SW 1271 (cell line): ENCODE results near the gene LALBA.
"Not testable (repeated sequence)": the region's sequence is repeated elsewhere in the genome, so short reads cannot be mapped to it uniquely, and the experiment has no call there.

Source experiments
- DNase-seq, 2 experiments: peaks; one replicate each; lab custom pipeline; 2025; lab: John Stamatoyannopoulos, UW

LALBA gene

DNA sequence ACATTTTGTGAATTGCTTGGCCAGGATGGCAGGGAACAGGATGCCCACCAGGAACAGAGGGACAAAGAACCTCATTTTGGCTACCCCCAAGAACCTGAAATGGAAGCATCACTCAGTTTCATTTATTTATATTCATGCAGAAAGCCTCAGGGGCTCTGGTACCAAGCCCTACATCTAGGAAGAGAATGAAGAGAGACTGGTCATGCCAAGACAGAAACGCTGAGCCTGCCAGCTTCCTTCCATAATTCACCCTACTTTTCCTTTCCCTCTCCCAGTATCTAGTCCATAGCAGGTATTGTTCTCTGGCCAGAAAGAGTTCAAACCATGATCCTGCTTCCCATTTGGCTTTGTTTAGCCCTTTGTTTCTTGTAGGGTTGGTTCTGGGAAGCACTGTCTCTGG, at the start of gene LALBA:
Gene LALBA, minus strand, starts transcription at position 101 of the 400 bp plus-strand sequence. Its CDS starts 26 bp downstream, at position 75.
- DNase-seq = no peak

- DNase-seq = peak in 1 of 2 experiments; percentile 68
Observed at GRCh38 chr12:48618541-48618940, 48.7 kb upstream of the LALBA start.

- DNase-seq = no peak
Observed at GRCh38 chr12:48615681-48616080, 45.8 kb upstream of the LALBA start.

DNA sequence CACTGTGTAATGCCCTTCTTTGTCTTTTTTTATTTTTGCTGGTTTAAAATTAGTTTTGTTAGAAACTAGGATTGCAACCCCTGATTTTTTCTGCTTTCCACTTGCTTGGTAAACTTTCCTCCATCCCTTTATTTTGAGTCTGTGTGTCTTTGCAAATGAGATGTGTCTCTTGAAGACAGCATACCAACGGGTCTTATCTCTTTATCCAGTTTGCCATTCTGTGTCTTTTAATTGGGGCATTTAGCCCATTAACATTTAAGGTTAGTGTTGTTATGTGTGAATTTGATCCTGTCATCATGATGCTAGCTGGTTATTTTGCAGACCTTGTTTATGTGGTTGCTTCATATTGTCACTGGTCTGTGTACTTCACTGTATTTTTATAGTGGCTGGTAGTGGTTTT, 43.5 kb upstream of the LALBA start:
- DNase-seq = no peak

GRCh38 chr12:48602192-48602989, 32.5 kb upstream of the LALBA start:
- DNase-seq = no peak

- DNase-seq = no peak
Observed at GRCh38 chr12:48601013-48601756, 31.3 kb upstream of the LALBA start.

GRCh38 chr12:48600552-48600951, 30.7 kb upstream of the LALBA start:
- no peak for DNase-seq

- no peak for DNase-seq
Observed at GRCh38 chr12:48592591-48593086, 22.8 kb upstream of the LALBA start.

DNA sequence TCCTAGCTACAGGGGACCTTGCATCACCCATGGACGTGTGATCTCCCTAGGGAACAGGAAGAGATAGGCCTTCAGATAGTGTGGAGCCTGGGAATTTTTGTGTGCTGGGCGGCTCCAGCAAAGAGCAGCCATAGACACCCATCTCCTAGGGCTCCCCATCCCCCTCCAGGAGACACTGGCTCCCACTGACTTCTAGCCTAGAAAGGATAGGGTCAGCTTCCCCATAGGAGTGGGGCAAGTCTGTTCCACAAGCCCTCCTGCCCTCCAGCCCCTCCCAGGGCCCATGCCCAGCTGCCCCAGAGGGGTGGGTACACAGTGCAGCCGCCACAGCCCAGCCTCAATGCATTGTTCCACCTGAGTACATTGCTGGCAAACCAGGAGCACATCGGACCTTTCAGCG, 16.5 kb upstream of the LALBA start:
- no peak for DNase-seq

DNA sequence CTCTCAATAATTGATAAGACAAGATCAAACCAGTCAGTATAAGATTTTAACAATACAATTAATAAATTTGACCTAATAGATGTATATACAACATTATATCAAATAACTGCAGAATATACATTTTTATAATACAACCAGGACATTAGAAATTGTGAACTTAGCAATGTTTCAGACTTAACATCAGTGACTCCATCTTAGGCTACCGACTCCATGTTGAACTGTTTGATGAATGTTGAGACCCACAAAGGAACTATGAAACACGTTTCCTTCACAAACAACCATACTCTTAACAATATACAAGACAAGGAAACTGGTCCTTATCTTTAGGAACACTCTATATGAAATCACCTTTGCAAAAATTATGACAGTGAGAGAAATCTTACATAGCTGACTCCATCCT, 13.9 kb upstream of the LALBA start:
- DNase-seq = no peak

GRCh38 chr12:48580831-48581230, 11.0 kb upstream of the LALBA start:
- DNase-seq = no peak

- no peak for DNase-seq
Observed at GRCh38 chr12:48572326-48572725, 2.5 kb upstream of the LALBA start.

DNA sequence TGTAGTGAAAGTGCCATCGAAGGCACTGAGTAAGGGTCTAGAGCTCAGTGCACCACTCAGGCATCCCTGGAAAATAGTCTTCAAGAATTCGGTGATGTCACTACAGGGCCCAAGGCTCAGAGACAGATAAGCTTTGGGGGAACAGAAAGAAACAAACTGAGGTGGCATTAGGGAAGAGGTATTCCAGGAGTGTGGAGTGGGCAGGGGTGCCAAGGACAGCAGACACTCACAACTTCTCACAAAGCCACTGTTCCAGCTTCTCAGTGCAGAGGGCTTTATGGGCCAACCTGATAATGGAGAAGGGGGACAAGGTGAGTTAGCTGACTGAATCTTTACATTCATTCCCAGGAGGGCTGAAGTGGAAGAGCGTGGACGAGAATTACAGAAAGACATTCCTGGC, 2.1 kb downstream of the LALBA start:
- no peak for DNase-seq

GRCh38 chr12:48557919-48558318, 11.9 kb downstream of the LALBA start:
- DNase-seq = no peak

- no peak for DNase-seq
Observed at GRCh38 chr12:48556631-48557030, 13.2 kb downstream of the LALBA start.

DNA sequence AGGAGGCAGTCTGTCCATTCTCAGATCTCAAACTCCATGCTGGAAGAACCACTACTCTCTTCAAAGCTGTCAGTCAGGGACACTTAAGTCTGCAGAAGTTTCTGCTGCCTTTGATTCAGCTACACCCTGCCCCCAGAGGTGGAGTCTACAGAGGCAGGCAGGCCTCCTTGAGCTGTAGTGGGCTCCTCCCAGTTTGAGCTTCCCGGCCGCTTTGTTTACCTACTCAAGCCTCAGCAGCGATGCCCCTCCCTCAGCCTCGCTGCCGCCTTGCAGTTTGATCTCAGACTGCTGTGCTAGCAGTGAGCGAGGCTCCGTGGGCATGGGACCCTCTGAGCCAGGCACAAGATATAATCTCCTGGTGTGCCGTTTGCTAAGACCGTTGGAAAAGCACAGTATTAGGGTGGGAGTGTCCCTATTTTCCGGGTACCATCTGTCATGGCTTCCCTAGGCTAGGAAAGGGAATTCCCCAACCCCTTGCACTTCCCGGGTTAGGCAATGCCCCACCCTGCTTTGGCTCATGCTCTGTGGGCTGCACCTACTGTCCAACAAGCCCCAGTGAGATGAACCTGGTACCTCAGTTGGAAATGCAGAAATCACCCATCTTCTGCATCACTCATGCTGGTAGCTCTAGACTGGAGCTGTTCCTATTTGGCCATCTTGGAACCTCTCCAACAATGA, 16.0 kb downstream of the LALBA start:
- not testable (repeated sequence) for DNase-seq

- DNase-seq = not testable (repeated sequence)
Observed at GRCh38 chr12:48551636-48552035, 18.2 kb downstream of the LALBA start.

- DNase-seq = not testable (repeated sequence)
Observed at GRCh38 chr12:48547012-48547411, 22.8 kb downstream of the LALBA start.

- DNase-seq = no peak
Observed at GRCh38 chr12:48545833-48546469, 23.9 kb downstream of the LALBA start.

GRCh38 chr12:48542300-48542928, 27.4 kb downstream of the LALBA start:
- no peak for DNase-seq

DNA sequence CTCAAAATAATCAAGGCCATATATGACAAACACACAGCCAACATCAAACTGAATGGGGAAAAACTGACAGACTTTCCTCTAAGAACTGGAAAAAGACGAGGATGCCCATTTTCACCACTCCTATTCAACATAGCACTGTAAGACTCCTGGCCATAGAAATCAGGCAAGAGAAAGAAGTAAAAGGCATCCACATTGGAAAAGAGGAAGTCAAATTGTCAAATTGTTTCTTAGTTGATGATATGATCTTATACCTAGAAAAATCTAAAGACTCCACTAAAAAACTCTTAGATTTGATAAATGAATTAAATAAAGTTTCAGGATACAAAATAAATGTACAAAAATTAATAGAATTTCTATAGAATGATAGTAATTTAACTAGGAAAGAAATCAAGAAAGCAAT, 33.2 kb downstream of the LALBA start:
- DNase-seq = no peak

GRCh38 chr12:48532601-48533000, 37.2 kb downstream of the LALBA start:
- no peak for DNase-seq
